ENCODE data around the gene FGF18.

The FGF18 gene

GRCh38 chr5:171486613-171487012, 67.2 kb downstream of the FGF18 start:
- ChIA-PET CTCF (no interaction called here), POLR2A (no interaction called here)
- DNase-seq (ENCODE audit: extremely low spot score), result no peak
- TF ChIP-seq LEF1 (IDR thresholded peaks at IDR 0.05; ENCODE audit: borderline replicate concordance) (no peak), L3MBTL2 (conservative IDR thresholded peaks at IDR 0.05) (no peak), BHLHE40 (IDR thresholded peaks at IDR 0.05; ENCODE audit: borderline replicate concordance) (no peak), TARDBP (IDR thresholded peaks at IDR 0.05) (no peak), FOXA1 (IDR thresholded peaks at IDR 0.05) (no peak), ARNT (IDR thresholded peaks at IDR 0.05) (no peak), ELF4 (IDR thresholded peaks at IDR 0.05) (no peak), NFRKB (IDR thresholded peaks at IDR 0.05) (no peak)
- TF ChIP-seq, protein P1, sequence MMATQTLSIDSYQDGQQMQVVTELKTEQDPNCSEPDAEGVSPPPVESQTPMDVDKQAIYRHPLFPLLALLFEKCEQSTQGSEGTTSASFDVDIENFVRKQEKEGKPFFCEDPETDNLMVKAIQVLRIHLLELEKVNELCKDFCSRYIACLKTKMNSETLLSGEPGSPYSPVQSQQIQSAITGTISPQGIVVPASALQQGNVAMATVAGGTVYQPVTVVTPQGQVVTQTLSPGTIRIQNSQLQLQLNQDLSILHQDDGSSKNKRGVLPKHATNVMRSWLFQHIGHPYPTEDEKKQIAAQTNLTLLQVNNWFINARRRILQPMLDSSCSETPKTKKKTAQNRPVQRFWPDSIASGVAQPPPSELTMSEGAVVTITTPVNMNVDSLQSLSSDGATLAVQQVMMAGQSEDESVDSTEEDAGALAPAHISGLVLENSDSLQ (IDR thresholded peaks at IDR 0.05), result no peak

DNA sequence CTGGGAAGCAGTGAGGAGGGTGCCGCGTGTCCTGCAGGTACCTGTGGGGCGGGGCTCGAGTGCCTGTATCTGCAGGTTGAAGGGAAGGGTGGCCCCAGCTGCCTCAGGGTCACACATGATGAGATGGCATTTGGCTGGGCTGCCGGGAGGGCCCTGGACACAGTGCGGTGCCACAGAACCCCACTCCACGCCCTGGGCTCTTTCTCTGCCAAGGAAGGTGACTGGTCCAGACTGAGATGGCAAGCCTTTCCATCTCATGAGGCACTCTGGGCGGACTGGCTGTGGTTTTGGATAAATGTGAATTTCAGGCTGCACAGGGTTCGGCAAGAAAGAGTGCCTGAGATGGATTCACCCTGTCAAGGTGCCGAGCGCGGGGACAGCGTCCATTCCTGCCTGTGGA, 69.4 kb downstream of the FGF18 start:
- ChIA-PET POLR2A (no interaction called here), CTCF (no interaction called here)
- DNase-seq (ENCODE audit: extremely low spot score), result no peak
- TF ChIP-seq FOXM1 (IDR thresholded peaks at IDR 0.05; ENCODE audit: borderline replicate concordance) (no peak), CTBP1 (IDR thresholded peaks at IDR 0.05; ENCODE audit: borderline replicate concordance) (no peak), SP1 (IDR thresholded peaks at IDR 0.05) (no peak), FOXK2 (IDR thresholded peaks at IDR 0.05) (no peak)

DNA sequence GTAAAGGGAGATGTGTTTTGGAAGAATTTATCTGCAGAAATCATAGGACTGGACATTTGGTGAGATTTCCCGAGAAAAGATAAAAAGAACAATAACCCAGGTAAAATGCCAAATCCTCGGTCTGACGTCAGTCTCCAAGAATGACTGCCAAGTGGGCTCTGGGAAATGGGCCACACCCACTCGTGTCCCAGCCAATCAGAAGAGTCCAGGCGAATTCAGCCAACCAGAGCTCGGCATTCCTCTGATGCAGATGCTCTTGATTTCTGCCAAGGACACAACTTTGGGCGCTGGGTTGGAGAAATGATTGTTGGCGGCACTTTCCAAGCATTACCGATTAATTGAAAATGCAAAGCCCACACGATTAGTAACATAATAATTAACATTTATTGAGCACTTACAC, 73.3 kb downstream of the FGF18 start:
- TF ChIP-seq FOXA1 (IDR thresholded peaks at IDR 0.05) (no peak), NFRKB (IDR thresholded peaks at IDR 0.05) (no peak), L3MBTL2 (conservative IDR thresholded peaks at IDR 0.05) (no peak), TARDBP (IDR thresholded peaks at IDR 0.05) (no peak), SP1 (IDR thresholded peaks at IDR 0.05) (no peak), SUZ12 (IDR thresholded peaks at IDR 0.05) (no peak)
- TF ChIP-seq, protein P1 (IDR thresholded peaks at IDR 0.05), result no peak
- ChIA-PET CTCF (no interaction called here), POLR2A (no interaction called here)
- DNase-seq (ENCODE audit: extremely low spot score), result peak; percentile 64

- TF ChIP-seq SUZ12 (IDR thresholded peaks at IDR 0.05) (no peak), ELF4 (IDR thresholded peaks at IDR 0.05) (no peak), CTBP1 (IDR thresholded peaks at IDR 0.05; ENCODE audit: borderline replicate concordance) (no peak), HDGF (IDR thresholded peaks at IDR 0.05; ENCODE audit: borderline replicate concordance) (no peak), FOXA1 (IDR thresholded peaks at IDR 0.05) (no peak), ZNF384 (IDR thresholded peaks at IDR 0.05) (no peak), TARDBP (IDR thresholded peaks at IDR 0.05) (0 out of 2 replicates have a peak, but pooled peaks have one; percentile 23)
- TF ChIP-seq, protein P1 (IDR thresholded peaks at IDR 0.05), result no peak
- ChIA-PET CTCF (interaction anchor here (0.7 kb wide), 1 partner anchor 59 kb away, joined by 3 read pairs; no protein-coding TSS in a partner anchor), POLR2A (no interaction called here)
- no peak for DNase-seq (ENCODE audit: extremely low spot score)
Measured at GRCh38 chr5:171493646-171494393, 74.4 kb downstream of the FGF18 start.

- peak; percentile 72 for DNase-seq (ENCODE audit: extremely low spot score)
- ChIA-PET POLR2A (no interaction called here), CTCF (interaction anchor here (0.8 kb wide), 1 partner anchor 10 kb away, joined by 3 read pairs; no protein-coding TSS in a partner anchor)
- TF ChIP-seq L3MBTL2 (conservative IDR thresholded peaks at IDR 0.05) (peak; percentile 49; the same call in 1 of the 2 replicates), LEF1 (IDR thresholded peaks at IDR 0.05; ENCODE audit: borderline replicate concordance) (no peak), ELF4 (IDR thresholded peaks at IDR 0.05) (no peak)
- TF ChIP-seq, protein P1 (IDR thresholded peaks at IDR 0.05), result peak; percentile 58
Measured at GRCh38 chr5:171494452-171495121, 75.1 kb downstream of the FGF18 start.

- CTCF ChIA-PET, result interaction anchor here (0.8 kb wide), 1 partner anchor 10 kb away, joined by 3 read pairs; no protein-coding TSS in a partner anchor
- DNase-seq (ENCODE audit: extremely low spot score), result no peak
- POLR2A ChIA-PET, result no interaction called here
- TF ChIP-seq, protein P1 (IDR thresholded peaks at IDR 0.05), result peak; percentile 33
- TF ChIP-seq ARNT (IDR thresholded peaks at IDR 0.05), result no peak
Measured at GRCh38 chr5:171495122-171495700, 75.8 kb downstream of the FGF18 start.
